Left cardiac atrium (tissue), 4 donors: Measurements from ENCODE around the gene COL6A2. TPM values are rescaled to one million over a fixed set of nuclear protein-coding genes. Genes with fewer than 3 reads are reported as not detected.

Source experiments
- ATAC-seq, 2 donors: fragments of 200-7000 bp; cut with Tn5 transposase; one replicate each; pipeline ENCODE4 v1.9.1; 2020; ENCODE audit warnings: mild to moderate bottlenecking in 2 of 2, moderate library complexity in 2 of 2
- DNase-seq: peaks from one replicate; pipeline ENCODE4 v3.0.0-alpha.2; 2020
- intact Hi-C, 2 donors: fragments of 100-400 bp; cut with DNase I; formaldehyde crosslinking; loops; one replicate each; pipeline versions ENCODE4 v1.14.1 to v1.15.1; 2022 to 2023
- long read RNA-seq: library from polyadenylated mRNA; unstranded; transcript quantifications from one replicate; pipeline ENCODE4 v2.0.0, GENCODE V29; 2021
- total RNA-seq, 2 donors: library from RNA; stranded (reverse); fragmentation: NEBNext Ultra II Directional; extraction: Animal tissue kit (Norgen Biotek cat#: 25700); gene quantifications; one replicate each; pipeline ENCODE4 v1.2.1, GENCODE V29; 2021
- donor health status: DM: no; HTN: yes; CAD: no.
- donor health status: DM: no; HTN: yes; CAD: no; lungs with severe emphysema.
- donor health status: DM: yes; HTN: yes; CAD: no.
- donor health status: Dilated cardiomyopathy.

The COL6A2 gene
- total RNA-seq = 100 to 1,000 TPM; 330 to 350 TPM
- long read RNA-seq, partial matches to known transcripts = 45 of 77 reads
- long read RNA-seq, other reads (novel, unspliced or antisense) = 32 of 77 reads

DNA sequence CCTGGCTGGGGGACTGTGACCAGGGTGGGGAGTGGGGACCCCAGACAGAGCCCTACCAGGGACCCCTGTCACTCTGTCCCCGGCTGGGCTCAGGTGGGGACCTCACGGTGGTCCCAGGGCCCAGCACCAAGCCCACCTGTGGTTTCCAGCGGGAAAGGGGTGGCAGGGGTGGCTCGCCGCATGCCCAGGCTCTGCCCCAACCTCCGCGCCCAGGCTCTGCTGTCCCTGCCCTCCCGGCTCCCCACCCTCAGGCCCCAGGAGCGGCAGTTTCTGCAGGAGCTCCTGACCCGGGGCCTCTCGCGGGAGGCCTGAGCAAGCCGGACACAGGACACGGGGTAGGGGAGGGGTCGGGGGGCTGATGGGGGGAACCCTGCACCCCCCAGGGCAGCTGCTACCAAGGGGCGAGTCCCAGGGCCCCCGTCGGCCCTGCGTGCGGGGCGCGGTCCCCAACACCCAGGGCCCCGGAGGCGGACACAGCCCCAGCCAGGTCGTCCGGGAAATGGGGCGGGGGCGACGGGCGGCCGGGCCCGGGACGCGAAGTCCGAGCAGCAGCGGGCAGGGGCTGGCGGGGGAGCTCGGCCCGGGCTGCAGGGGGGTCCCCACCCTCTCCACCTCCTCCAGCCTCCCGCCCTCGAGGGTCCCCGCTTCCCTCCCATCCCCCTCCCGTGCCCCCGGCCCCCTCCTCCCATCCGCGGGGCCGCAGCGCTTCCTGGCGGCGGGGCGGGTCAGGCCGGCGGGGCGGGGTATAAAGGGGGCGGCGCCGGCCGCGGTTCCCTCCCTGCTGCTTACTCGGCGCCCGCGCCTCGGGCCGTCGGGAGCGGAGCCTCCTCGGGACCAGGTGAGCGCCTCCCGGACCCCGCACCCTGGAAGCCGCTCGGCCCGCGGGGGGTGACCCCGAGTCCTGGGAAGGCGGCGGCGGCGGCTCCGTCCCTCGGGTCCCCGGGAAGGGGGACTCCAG, at the start of gene COL6A2:
COL6A2 (plus strand) TSS at position 777 of the 958 bp plus-strand sequence.
- intact Hi-C loops = loop anchor here (5.0 kb wide), 2 partner anchors 115 to 125 kb away; partner anchors contain the start of gene COL6A1 (in 1 of the 2)
- DNase-seq = peak; percentile 80
- ATAC-seq = peak; percentile 89 to 92

GRCh38 chr21:46048926-46049889, 48.7 kb upstream of the COL6A2 start:
- peak; percentile 94 to 95 for ATAC-seq
- intact Hi-C loops = no loop called here
- DNase-seq = peak; percentile 86

GRCh38 chr21:46049890-46050667, 47.8 kb upstream of the COL6A2 start:
- intact Hi-C loops = no loop called here
- DNase-seq = no peak
- peak in 1 of 2 donors; percentile 3 for ATAC-seq

GRCh38 chr21:46050668-46051378, 47.1 kb upstream of the COL6A2 start:
- no peak for ATAC-seq
- no peak for DNase-seq
- intact Hi-C loops = no loop called here

- intact Hi-C loops = no loop called here
- ATAC-seq = no peak
- no peak for DNase-seq
These were observed 46.5 kb upstream of the COL6A2 start for GRCh38 chr21:46051379-46051770.

- no peak for DNase-seq
- no peak for ATAC-seq
- intact Hi-C loops = no loop called here
These were observed 45.9 kb upstream of the COL6A2 start for GRCh38 chr21:46051821-46052675.

GRCh38 chr21:46052703-46053651, 44.9 kb upstream of the COL6A2 start:
- intact Hi-C loops = no loop called here
- no peak for ATAC-seq
- DNase-seq = no peak

GRCh38 chr21:46054031-46054430, 43.9 kb upstream of the COL6A2 start:
- ATAC-seq = no peak
- intact Hi-C loops = no loop called here
- no peak for DNase-seq

DNA sequence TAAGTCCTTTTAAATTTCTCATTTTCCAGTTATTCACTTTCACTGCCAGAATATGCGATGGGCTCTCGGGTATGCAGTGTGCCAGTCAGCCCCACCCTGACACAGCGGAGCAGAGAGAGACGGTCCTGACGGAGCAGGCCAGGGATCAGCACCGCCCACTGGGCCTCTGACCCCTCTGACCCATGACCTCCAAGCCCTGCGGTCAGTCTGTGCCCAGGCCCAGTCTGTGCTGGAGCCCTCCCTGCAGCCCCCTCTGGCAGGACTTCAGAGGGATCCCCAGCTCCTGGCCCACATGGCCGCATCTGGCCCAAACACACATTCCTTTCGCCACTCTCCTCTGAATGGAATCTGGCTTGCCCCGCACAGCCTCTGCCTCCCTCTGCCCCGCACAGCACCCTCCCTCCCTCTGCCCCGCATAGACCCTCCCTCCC, 43.4 kb upstream of the COL6A2 start:
- ATAC-seq (peak; percentile 11 to 33), DNase-seq (no peak)
- intact Hi-C loops = no loop called here

DNA sequence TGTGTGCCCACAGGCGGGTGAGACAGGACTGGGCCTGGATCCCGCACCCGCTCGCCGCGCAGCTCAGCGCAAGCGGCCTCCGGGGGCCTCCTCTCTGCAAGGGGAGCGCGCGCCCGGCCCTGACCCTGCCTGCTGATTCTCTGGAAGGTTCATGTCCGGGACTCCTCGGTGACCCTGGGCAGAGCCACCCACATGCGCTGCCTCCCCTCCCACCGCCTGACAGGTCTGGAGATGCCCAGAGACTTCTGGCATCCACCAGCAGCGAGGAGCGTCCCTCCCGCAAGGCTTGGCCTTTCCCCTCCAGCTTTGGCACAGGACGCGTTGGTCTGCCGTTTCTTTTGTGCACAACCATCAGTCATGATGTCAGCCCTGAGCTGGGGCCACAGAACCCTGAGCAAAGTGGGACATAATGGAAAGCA, 42.0 kb upstream of the COL6A2 start:
- intact Hi-C loops = no loop called here
- peak; percentile 6 to 12 for ATAC-seq

GRCh38 chr21:46056450-46056903, 41.4 kb upstream of the COL6A2 start:
- peak; percentile 88 for DNase-seq
- intact Hi-C loops = no loop called here
- ATAC-seq = peak; percentile 81 to 82

More for the DNA sequence above, 42.0 kb upstream of the COL6A2 start:
- no peak for DNase-seq

- ATAC-seq = no peak
- intact Hi-C loops = no loop called here
- no peak for DNase-seq
These were observed 40.7 kb upstream of the COL6A2 start for GRCh38 chr21:46057111-46057709.

DNA sequence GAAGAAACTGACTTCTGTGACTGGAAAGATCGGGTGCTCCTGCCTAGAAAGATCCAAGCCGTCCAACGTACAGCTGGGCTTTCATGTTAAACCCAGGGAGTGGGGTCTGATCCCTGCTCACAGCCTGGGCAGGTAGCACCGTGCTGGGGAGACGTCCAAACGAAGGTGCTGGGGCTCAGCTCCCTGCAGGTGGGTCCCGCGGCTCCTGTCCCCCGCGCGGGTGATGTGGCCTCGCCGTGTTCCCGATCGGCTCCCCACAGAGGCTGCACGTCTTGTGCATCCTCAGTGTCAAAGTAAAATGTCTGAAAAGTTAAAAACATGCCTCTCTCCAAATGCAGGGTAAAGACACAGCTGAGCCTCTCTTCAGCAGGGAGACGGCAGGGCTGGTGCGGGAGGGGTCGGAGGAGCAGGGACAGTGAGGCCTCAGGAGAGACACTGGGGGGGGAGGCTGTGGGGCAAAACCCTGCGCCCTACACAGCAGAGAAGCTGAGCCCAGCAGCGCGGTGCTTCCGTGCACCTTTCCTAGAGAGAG, 40.1 kb upstream of the COL6A2 start:
- ATAC-seq = no peak
- no peak for DNase-seq
- intact Hi-C loops = no loop called here

DNA sequence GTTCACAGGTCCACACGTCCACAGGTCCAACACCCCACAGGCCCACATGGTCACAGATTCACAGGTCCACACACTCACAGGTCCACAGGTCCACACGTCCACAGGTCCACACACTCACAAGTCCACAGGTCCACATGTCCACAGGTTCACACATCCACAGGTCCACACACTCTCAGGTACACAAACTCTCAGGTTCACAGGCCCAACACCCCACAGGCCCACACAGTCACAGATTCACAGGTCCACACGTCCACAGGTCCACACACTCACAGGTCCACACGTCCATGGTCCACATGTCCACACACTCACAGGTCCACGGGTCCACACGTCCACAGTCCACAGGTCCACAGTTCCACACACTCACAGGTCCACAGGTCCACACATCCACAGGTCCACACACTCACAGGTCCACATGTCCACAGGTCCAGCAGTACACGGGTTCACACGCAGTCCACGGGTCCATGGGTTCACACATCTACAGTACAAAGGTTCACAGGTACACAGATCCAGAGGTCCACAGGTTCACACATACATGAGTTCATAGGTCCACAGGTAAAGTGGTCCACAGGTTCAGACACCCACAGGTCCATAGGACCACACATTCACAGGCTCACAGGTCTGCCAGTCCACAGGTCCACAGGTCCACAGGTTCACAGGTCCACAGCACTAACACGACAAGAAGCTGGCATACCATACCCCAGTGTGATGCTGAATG, 39.3 kb upstream of the COL6A2 start:
- ATAC-seq (no peak), DNase-seq (no peak)
- intact Hi-C loops = no loop called here

- DNase-seq = no peak
- no peak for ATAC-seq
- intact Hi-C loops = no loop called here
These were observed 38.7 kb upstream of the COL6A2 start for GRCh38 chr21:46059195-46059594.
